Mammary microvascular endothelial cell (primary cell): ENCODE results near the gene SNX10. TPM values are rescaled to one million over a fixed set of nuclear protein-coding genes. Genes with fewer than 3 reads are reported as not detected.

Experiments used
- total RNA-seq: library from RNA; depleted of rRNA; stranded (reverse); fragments of >200 nt; gene quantifications from 2 replicates; pipeline ENCODE4 v1.2.3, GENCODE V29; 2015

SNX10 gene, protein sequence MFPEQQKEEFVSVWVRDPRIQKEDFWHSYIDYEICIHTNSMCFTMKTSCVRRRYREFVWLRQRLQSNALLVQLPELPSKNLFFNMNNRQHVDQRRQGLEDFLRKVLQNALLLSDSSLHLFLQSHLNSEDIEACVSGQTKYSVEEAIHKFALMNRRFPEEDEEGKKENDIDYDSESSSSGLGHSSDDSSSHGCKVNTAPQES
- 2.8 and 3.5 TPM in 2 replicates for total RNA-seq

DNA sequence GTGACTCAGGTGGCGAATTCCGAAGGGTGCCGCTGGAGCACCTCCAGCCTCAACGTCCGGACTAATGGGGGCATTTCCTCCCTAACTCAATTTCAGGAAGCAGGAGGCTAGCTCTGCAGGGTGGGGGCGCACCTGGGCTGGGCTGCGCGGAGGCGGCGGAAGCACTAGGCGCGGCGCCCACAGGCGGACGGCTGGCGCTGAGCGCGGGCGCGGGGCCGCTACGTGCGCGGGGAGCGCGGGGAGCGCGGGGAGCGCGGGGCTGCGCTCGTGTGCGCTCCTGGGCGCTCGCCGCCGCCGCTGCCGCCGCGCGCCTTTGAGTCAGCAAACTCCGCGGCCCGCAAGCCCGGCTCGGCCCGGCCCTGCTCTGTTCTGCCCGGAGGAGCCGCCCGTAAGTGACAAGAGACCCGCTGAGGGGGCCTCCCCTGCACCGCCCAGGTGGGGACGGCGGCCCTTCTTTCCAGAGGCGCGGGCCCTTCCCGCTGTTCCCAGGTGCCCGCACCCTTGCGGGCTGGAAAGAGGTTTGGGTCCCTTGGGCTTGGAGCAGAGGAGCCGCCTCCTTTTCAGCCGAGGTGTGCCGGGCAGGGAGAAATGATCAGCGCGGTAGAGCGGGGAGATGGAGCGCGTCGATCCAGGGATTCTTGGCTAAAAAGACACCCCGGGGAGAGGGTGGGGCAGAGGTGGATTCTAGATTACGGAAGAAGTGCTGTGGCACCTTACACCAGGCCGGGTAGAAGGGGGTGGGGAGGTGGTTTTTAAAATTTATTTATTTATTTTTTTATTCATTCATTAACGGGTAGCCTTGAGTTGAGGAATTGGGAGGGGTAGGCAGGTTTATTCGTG lies at the start of gene SNX10:
TSS of gene SNX10 (plus strand) at position 164 of the 840 bp plus-strand sequence. CDS start 54,581 bp downstream, outside the sequence.

Other genes with a start within 250 kb of the SNX10 start
- gene NFE2L3, start 139.7 kb upstream of the SNX10 start, total RNA-seq: 52.9 and 55.8 TPM in 2 replicates
- gene HNRNPA2B1, start 91.1 kb upstream of the SNX10 start, total RNA-seq: 171 and 191 TPM in 2 replicates
- gene CBX3, start 90.1 kb upstream of the SNX10 start, total RNA-seq: 115 TPM in 2 replicates